GM18499 (cell line): ENCODE measurements around the gene SPART.
"Not testable (repeated sequence)": the region's sequence is repeated elsewhere in the genome, so short reads cannot be mapped to it uniquely, and the experiment has no call there.

ENCODE experiments used
- ATAC-seq: cut with Tn5 transposase; IDR thresholded peaks from one replicate; pipeline ENCODE4 v1.9.1; 2021; ENCODE audit warnings: moderate number of reproducible peaks; ENCODE audit not compliant: insufficient read depth, unreplicated experiment

SPART gene

DNA sequence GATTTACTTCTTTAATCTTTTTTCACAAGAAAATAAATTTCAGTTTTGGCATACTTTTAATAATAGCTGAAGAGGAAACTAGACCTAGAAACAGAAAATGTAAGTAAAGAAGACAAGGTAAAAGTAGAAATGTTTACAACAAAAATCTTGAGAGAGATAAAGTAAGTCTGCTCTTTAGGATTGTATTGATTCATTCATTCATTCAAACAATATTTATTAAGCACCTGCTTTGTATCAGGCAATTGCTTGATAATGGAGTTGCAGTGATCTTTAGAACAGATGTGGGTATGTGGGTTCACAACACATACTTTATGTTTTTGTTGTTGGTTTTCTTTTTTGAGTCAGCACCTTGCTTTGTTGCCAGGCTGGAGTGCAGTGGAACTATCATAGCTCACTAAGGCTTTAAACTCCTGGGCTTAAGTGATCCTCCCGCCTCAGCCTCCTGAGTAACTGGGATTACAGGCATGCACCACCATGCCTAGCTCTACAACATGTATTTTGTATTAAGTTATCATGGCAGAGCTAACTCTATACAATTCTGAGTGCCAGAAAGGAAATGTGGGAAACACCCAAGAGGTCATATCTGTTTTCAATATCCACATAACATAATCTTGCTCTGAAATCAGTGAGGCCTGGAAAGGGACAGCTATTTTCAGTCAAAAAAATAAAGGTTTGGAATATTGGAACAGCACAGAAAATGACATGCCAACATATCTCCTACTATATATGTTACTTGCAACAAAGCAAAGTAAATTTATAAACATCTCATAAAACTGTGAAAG, 8.8 kb upstream of the SPART start:
- ATAC-seq = no peak

- no peak for ATAC-seq
These were observed 6.8 kb upstream of the SPART start for GRCh38 chr13:36353001-36353400.

GRCh38 chr13:36352350-36352749, 6.2 kb upstream of the SPART start:
- ATAC-seq = no peak

GRCh38 chr13:36347531-36348210, 1.5 kb upstream of the SPART start:
- ATAC-seq = no peak

DNA sequence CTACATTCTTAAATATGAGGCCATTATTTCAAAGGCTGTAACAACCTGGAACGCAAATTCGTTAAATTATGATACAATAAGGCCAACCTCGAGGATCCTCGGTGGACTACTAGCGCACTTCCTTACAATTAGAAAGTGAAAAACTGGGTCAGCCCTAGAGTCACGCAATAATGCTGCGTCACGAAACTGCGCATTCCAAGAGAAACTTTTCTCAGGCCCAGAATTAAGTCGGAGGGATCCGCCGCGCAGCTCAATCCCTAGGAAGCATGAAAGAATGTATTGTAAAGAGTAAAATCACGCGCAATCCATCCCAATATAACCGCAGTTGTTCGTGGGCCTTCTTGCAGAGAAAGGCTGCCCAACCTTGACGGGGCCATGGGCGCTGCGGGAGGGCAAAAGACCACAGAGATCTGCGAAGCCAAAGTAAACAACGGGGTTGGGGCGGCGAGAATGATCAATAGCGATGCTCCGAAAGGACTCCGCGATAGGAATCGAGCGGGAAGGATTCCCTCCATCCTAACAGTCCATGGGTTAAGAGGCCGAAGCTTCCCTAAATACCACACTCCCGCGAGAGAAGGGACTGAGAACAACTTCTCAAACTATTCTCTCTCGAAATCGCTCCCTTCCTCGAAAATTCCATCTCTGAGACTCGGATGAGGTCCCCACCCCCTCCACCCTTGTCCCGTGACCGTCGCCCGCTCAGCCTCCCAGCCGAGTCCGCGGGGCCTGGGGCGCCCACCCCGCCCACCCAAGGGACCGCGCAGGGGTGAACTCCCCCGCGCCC, 564 bp downstream of the SPART start:
- no peak for ATAC-seq

DNA sequence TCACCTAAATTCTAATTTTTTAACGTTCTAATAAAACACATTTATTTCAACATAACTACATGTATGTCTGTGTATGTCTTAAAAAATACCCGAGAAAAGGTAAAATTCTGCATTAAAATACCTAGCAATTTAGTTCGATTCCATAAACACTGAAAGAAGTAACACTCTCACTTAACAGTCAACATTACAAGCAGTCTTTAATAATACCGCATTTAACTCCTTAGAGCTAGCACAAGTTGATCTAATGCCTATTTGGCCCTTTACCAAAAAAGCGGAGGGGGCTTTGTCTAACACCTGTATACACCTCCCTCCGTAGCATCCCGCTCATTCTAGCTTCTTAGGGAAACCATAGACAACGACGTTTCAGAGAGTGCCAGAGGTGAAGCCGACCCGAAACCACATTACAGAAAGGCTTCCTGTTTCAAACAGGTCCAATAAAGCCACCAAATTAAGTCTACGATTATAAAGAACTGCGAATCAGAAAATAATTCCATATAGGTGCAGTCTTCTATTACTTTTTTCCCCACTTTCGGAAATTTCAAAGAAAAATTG, 1.2 kb downstream of the SPART start:
- no peak for ATAC-seq

DNA sequence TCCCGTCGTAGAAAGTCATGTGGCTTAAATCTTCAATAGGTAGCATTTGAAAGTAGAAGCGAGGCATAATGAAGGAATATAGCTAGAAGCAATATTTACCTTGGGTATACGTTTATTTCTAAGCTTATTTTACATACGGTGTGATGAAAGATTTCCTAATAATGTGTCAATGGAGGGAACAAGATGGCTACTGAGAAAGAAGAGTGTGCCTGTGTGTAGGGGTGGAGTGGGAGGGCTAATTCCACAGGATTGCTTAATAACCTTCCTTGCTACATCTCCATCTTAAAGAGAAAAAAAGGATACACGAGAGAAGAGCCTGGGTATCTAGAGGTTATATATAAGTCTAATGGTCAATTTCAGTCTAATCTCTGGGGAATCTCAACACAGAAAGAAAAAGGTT, 2.0 kb downstream of the SPART start:
- ATAC-seq = no peak

- ATAC-seq = no peak
These were observed 2.4 kb downstream of the SPART start for GRCh38 chr13:36343766-36344165.

DNA sequence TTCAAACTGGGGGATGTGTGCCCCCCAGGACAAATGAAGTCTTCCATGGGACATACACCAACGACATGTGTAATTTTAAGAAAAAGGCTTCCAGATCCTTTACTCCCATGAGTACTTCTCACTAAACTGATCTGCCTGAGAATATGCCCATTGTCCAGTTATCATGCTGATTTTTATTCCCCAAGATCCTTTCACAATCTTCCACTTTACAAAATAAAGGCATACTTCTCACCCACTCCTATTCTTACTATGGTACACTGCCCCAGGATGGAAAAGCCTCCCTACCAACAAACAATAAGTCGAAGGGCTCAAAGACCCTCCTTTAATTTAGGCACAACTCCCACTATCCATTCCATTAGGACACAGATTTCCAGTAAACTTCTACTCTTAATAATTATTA, 3.5 kb downstream of the SPART start:
- no peak for ATAC-seq

DNA sequence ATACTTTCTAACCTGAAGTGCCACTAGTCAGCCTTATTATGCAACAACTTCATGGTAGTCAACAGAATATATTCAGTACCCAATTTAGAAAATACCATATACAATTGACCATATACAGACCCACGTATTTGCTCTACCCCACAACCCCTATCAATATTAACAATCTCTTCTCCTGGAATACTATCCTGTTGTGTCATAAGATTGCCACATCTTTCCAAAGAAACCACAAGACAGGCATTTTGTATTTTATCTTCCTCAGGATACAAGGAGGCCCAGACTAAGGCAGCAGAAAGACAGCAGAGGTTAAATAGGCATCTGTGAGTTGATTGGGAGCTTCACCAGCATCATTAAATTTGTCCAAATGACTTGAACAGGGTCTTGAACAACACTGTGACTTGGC, 4.5 kb downstream of the SPART start:
- ATAC-seq = no peak

DNA sequence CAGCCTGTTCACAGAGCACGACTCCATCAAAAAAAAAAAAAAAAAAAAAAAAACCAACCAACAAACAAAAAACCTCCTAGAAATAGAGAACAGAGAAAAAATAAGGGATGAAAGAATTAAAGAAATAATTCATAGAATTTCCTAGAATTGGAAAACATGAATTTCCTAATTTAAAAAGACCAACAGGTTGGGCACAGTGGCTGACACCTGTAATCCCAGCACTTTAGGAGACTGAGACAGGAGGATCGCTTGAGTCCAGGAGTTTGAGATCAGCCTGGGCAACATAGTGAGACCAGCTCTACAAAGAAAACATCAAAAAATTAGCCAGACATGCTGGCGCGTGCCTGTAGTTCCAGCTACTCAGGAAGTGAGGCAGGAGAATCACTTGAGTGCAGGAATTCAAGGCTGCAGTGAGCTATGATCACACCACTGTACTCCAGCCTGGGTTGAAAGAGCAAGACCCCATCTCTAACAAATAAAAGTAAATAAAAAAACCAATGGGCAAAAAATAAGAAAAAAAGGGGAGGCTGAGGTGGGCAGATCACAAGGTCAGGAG, 6.5 kb downstream of the SPART start:
- ATAC-seq = no peak

DNA sequence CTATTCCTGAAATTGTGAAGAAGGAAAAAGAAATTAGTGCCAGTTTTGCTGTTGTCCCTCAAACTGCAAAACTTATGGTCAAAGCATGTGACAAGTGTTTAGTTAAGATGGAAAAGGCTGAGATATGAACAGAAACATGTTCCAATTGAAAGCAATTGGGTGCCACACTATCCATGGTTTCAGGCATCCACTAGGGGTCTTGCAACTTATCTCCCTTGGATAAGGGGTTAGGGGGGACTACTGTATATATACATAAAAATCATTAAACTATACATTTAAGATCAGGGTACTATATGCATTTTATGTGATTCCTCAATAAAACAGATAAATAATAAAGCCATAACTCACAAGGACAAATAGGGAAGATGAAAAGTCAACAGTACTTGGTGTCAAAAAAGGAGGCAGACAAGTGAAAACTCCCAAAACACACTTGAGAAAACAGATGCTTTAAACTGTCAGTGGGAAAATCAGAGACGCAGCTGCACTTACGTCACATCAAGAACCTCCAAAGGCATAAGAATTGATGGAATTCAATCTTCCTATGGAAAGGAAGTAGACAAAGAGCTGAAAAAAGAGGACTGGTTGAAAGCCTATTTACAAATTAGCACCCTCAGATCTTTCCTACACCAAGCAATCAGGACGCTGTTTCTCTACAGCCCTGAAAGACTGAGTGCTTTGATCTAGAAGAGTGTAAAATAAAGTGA, 8.1 kb downstream of the SPART start:
- no peak for ATAC-seq

GRCh38 chr13:36332986-36333385, 13.2 kb downstream of the SPART start:
- no peak for ATAC-seq

GRCh38 chr13:36332255-36332654, 13.9 kb downstream of the SPART start:
- not testable (repeated sequence) for ATAC-seq

DNA sequence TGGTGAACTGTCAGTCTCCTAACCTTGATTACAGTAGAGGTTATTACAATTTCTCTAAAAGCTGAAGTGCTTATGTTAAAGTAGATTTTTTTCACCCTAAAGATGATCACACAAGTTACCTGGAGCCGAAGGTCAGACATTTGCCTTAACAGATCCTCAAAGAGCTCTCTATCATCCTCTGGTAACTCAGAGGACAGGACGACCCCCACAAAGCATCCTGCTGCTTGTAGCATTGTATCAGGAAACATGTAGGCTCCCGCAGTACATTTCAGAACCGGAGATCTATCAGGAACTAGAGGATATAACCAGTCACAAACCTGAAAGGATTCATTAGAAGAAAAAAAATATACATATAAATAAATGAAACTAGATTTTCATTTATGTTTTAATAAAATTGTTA, 14.9 kb downstream of the SPART start:
- ATAC-seq = no peak

GRCh38 chr13:36329361-36329760, 16.8 kb downstream of the SPART start:
- no peak for ATAC-seq

GRCh38 chr13:36328821-36329220, 17.4 kb downstream of the SPART start:
- no peak for ATAC-seq

- ATAC-seq = no peak
These were observed 20.3 kb downstream of the SPART start for GRCh38 chr13:36325912-36326311.

- ATAC-seq = not testable (repeated sequence)
These were observed 21.3 kb downstream of the SPART start for GRCh38 chr13:36324881-36325280.

DNA sequence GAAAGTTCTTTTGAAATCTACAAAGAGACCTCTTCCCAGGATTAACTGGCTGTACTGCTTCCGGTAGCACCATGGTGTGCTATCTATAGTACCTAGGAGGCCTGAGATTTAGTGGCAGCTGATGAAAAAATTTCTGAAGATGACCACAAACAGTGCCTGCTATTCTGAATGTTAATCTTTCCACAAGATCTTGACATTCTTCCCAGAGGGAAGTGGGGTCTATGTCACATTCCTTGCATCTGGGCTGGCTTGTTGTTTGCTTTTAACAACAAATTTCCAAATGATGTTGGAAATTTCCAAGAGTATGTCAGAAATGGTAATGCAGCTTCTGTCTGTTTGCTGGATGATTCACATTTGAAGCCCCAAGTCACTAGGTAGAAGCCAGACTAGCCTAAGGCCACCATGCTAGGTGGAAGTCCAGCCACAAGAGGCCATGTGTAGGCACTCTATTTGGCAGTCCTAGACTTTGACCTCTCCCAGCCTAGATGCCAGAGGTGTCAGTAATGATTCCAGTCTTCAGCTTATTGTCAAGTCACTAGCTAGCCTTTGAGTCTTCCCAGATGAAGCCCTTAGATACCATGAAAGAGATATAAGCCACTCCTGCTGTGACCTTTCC, 22.1 kb downstream of the SPART start:
- no peak for ATAC-seq
